PC-9 (cell line): ENCODE measurements around the gene CACNA1S.

Experiments used
- EZH2 ChIP-seq: fragments of 200-600 bp; sonication (generic); IDR thresholded peaks from 2 replicates; pipeline ENCODE4 v1.8.0; 2017; ENCODE audit warnings: antibody characterized with exemption, low read depth
- TF ChIP-seq, protein P1 (sequence below): fragments of 200-600 bp; sonication (generic); conservative IDR thresholded peaks from 2 replicates; pipeline ENCODE4 v1.6.1; 2017; ENCODE audit warnings: mixed run types, antibody characterized with exemption, mild to moderate bottlenecking, moderate library complexity

DNA sequence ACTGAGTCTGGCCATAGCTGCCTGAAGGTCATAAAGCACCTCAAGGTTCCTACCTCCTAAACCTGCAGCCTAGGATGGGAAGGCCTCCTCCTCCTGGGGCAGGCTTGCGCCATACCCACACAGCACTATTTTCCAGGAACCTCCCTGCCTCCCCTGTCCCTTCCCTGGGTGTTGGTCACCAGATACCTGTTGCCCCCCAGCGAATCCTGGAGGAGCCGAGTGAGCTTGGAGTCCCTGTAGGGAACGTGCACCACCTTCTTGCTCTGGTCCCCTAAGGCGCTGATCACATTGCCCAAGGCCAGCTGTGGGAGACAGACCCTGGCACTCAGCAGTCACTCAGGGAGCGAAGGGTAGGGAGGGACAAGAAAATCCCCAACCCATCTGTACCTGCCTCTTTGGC, 108.1 kb downstream of the CACNA1S start:
- TF ChIP-seq, protein P1, sequence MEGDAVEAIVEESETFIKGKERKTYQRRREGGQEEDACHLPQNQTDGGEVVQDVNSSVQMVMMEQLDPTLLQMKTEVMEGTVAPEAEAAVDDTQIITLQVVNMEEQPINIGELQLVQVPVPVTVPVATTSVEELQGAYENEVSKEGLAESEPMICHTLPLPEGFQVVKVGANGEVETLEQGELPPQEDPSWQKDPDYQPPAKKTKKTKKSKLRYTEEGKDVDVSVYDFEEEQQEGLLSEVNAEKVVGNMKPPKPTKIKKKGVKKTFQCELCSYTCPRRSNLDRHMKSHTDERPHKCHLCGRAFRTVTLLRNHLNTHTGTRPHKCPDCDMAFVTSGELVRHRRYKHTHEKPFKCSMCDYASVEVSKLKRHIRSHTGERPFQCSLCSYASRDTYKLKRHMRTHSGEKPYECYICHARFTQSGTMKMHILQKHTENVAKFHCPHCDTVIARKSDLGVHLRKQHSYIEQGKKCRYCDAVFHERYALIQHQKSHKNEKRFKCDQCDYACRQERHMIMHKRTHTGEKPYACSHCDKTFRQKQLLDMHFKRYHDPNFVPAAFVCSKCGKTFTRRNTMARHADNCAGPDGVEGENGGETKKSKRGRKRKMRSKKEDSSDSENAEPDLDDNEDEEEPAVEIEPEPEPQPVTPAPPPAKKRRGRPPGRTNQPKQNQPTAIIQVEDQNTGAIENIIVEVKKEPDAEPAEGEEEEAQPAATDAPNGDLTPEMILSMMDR: no peak
- TF ChIP-seq EZH2: no peak
